Activated CD8-positive, alpha-beta memory T cell treated with anti-CD3 and anti-CD28 coated beads for 24 hours (primary cell): ENCODE data around the gene ARID1B.
"Not testable (repeated sequence)": the region's sequence is repeated elsewhere in the genome, so short reads cannot be mapped to it uniquely, and the experiment has no call there.

Source experiments
- DNase-seq: peaks from one replicate; pipeline ENCODE4 v3.0.0-alpha.2; 2020

Gene ARID1B

DNA sequence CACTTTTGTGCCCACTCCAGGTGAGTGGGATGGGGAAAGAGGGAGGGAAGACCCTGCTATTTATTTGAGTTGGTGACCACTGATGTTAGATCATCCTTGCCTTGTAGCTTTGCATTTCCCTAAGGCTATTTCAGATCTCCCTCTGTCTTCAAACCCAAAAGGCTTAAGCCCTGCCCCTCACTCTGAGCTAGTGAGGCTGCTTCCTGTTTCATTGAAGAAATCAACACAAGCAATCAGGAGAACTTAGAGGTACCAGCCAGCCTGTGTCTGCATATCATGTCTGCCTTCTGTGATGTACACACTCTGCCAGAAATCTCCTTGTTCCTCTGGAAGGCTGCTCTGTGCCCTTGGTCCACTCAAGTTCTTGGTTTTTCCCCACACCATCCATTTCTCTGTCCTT lies 135.3 kb downstream of the ARID1B start:
- DNase-seq: no peak

- no peak for DNase-seq
Observed at GRCh38 chr6:156914181-156914580, 137.0 kb downstream of the ARID1B start.

DNA sequence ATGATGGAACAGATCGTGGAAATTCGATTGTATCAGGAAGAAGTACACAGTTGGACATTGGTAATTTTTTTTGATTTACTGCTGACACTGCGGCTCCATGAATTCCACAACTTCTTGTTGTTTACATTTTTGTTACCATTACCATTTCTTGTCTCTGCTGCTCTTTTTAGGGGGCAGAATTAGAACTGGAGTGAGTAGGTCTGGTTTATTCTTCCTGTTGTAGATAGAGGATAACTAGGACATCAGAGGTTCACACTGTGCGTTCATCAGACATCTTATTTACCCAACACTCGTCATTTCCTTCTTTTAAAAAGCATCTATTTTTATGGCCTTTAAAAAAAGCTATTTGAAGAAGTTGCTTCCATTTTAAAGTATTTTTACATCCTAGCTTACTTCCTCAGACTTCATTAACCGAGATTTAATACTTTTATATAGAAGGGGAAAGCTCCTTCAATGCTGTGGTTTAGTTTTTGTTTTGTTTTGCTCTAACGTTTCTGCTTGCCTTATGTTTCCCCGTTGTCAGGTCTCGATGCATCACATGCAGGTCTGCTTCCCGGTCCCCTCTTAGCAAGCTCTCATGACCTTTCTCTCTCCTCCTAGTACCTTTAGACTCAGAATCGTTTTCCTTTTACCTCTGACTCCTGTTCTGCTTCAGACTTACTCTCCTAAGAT lies 139.1 kb downstream of the ARID1B start:
- no peak for DNase-seq

GRCh38 chr6:156917213-156917612 lies 140.0 kb downstream of the ARID1B start:
- no peak for DNase-seq

GRCh38 chr6:156918647-156919046 lies 141.5 kb downstream of the ARID1B start:
- no peak for DNase-seq

DNA sequence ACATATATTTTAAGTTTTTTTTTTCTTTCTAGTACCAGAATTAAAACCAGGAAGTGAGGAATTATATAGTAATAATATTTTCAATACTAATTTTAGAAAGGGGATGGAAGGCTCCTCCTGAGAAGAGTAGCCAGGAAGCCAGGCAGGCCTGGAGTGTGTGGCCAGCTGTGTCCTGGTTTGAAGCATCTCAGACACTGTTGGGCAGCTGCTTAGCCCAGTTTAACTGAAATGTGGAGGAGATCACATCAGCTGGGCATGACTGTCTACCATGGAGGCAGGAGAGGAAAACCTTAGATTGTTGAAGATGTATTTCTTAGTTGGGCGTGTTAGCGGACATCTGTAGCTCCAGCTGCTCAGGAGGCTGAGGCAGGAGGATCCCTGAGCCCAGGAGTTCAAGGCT lies 142.2 kb downstream of the ARID1B start:
- DNase-seq: no peak

DNA sequence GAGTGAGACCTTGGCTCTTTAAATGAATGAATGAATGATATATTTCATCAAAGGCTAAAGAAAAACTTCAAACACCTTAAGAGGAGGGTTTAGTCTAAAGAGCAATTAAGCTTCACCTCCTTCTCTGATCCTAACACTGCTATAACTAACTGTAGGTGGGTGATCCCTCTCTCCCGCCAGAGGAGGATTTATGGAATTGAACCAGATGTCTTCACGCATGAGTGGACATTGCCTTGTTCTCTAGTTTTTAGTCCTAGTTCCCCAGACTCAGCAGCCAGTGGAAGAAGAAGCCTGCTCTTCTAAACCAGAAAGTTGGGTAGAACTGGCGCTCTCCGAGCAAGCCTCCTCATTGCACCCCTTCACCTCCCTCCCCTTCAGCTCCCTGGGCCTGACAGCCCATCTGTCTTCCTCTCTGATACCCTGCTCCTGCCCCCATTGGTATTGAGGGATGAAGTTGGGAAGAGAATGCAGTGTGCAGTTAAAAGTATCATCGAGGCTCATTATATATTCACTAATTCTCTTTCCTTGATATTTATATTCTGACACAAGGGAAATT lies 142.7 kb downstream of the ARID1B start:
- DNase-seq: no peak

GRCh38 chr6:156924246-156924645 lies 147.1 kb downstream of the ARID1B start:
- no peak for DNase-seq

GRCh38 chr6:156925026-156925425 lies 147.8 kb downstream of the ARID1B start:
- no peak for DNase-seq

- no peak for DNase-seq
Observed at GRCh38 chr6:156925718-156926607, 148.8 kb downstream of the ARID1B start.

DNA sequence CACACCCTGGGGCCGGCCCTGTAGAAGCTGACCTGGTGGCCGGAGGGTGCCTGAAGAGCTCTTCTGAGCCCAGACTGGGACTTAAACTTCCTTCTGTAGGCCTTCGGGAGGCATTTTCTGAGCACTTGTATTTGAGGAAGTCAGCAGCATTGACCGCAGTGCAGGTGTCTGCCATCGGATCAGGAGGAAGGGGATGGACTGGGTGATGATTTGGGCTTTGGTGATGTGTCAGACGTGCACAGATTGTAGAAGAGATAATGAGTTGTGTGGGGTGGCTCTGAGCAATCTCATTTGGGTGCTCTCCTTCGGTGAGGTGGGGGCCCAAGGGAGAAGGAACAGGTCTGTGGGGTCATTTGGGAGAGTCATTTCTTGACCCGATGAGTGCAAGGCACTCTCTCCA lies 150.9 kb downstream of the ARID1B start:
- no peak for DNase-seq

- DNase-seq: no peak
Observed at GRCh38 chr6:156928972-156929371, 151.8 kb downstream of the ARID1B start.

DNA sequence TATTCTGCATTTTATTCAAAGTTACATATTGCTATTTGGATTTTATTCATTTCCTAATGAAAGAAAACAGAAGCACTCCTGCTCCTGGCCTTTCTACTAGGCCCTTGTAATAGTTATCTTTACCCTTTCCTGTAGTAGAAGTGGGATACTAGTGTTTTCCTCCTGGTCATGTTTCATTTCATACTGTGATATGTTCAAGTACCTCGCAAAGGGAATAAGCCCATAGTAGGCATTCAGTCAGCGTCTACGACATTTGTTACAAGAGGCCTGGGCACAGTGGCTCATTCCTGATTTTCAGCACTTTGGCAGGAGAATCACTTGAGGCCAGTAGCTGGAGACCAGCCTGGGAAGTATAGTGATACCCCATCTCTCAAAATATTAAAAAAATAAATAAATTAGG lies 154.1 kb downstream of the ARID1B start:
- DNase-seq: no peak

DNA sequence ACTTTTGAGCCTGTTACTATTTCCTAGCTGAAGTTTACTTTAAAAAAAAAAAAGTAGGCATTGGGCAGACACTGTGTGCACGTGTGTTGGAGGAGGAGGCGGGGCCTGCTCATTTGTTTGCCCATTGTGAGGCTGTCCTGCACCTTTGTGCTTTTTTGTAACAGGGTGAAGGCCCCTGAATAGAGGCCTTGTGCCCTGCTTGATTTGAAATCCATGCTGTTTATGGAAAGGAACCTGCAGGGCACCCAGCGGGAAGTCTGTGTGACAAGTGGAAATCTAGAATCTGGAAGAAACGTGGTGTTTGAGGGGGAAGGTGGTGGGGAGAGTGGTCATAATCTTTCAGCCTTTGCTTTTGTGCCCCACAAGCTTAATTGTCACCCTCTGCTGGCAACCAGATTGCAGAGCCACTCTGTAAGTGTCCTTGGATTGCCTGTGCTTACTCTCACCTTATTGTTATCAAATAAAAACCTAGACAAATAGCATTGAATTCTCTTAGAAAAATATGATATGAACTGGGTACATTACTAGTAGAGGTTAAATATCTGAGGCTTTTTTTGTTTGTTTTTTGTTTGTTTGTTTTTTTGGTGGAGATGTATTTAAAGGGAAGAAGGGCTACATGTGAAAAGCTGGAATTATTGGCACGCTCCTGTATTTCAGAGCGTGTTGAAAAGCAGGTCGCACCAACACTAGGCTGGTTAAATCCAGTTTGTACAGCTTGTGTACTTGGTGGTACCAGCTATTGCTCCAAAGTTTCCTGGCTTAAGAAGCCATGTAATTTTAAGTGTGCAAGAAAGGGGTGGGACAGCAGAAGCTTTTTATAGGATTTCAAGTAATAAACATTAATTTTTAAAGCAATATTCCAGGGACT lies 156.3 kb downstream of the ARID1B start:
- no peak for DNase-seq

- DNase-seq: no peak
Observed at GRCh38 chr6:156934069-156934460, 156.9 kb downstream of the ARID1B start.

DNA sequence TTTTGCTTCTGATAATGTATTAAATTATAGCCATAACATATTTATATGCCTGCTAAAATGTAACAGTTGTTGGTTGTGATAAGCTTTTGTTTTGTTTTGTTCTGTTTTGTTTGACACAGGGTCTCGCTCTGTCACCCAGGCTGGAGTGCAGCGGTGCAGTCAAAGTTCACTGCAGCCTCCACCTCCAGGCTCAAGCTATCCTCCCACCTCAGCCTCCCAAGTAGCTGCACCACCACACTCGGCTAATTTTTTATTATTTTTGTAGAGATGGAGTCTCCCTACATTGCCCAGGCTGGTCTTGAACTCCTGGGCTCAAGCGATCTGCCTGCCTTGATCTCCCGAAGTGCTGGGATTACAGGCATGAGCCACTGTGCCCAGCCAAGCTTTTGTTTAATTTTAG lies 157.8 kb downstream of the ARID1B start:
- no peak for DNase-seq

- DNase-seq: no peak
Observed at GRCh38 chr6:156938143-156938542, 161.0 kb downstream of the ARID1B start.

- no peak for DNase-seq
Observed at GRCh38 chr6:156940221-156940620, 163.0 kb downstream of the ARID1B start.

DNA sequence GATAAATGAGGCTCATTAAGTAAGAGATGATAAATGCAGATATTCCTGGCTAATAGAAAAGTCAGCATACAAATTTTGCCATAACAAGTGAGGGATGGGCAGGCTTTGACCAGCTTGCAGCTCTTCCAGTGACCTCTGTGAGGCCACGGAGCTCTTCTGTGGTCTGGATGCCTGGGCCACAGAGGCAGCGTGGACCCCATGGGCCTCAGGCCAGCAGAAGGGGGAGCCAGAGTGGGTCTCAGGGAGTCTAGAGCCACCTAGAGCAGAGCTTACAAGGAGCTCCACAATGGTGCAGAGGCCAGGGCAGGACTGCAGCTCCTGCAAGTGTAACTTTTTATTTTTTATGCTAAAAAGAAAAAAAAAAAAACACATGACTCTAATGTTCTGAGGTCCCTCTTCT lies 165.1 kb downstream of the ARID1B start:
- no peak for DNase-seq

GRCh38 chr6:156943166-156943565 lies 166.0 kb downstream of the ARID1B start:
- no peak for DNase-seq

DNA sequence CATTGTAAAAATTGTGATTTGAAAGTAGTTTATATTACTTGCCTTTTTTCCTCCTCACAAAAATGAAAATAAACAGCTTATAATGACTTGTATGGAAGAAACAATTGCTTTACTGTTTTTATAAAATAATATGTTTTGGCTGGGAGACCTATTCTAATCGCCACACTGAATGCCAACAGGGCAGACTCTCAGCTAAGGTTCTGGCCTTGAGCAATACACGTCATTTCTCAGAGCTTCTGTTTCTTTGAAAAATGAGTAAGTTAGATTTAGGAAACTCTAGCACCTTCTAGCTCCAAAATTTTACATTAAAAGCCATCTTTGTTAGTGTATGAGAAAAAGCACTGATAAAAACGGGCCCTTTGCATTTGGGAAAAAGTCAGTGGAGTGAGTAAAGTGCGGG lies 166.6 kb downstream of the ARID1B start:
- DNase-seq: no peak

- no peak for DNase-seq
Observed at GRCh38 chr6:156944412-156944811, 167.2 kb downstream of the ARID1B start.

DNA sequence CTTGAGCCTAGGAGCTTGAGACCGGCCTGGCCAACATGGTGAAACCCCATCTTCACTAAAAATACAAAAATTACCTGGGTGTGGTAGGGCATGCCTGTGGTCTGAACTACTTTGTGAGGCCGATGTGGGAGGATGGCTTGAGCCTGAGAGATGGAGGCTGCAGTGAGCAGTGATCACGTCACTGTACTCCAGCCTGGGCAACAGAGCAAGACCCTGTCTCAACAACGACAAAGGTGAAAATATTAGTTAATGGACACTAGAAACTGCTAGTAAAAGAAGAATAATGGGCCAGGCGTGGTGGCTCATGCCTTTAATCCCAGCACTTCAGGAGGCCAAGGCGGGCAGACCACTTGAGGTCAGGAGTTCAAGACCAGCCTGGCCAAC lies 168.6 kb downstream of the ARID1B start:
- not testable (repeated sequence) for DNase-seq
